Muscle layer of duodenum (tissue), 2 donors: ENCODE measurements around the gene PSMG4.

Source experiments
- H3K27ac ChIP-seq: one replicate; pipeline ENCODE4 v1.7.0; 2013; ENCODE audit warnings: mild to moderate bottlenecking, low read length
- H3K27me3 ChIP-seq: one replicate; pipeline ENCODE4 v1.7.0; 2013; ENCODE audit warnings: low read depth, mild to moderate bottlenecking, control low read depth, low read length
- H3K36me3 ChIP-seq, 2 donors: one replicate each; pipeline ENCODE4 v1.7.0; 2013; ENCODE audit warnings: low read length in 2 of 2, control low read depth in 1 of 2, mild to moderate bottlenecking in 1 of 2; ENCODE audit not compliant: insufficient read depth in 2 of 2, control insufficient read depth in 1 of 2
- H3K4me1 ChIP-seq, 2 donors: one replicate each; pipeline ENCODE4 v1.7.0; 2013; ENCODE audit warnings: low read length in 2 of 2, mild to moderate bottlenecking in 2 of 2, control low read depth in 1 of 2, moderate library complexity in 1 of 2; ENCODE audit not compliant: insufficient read depth in 2 of 2, control insufficient read depth in 1 of 2
- H3K4me3 ChIP-seq, 2 donors: one replicate each; pipeline ENCODE4 v1.7.0; 2013; ENCODE audit warnings: low read length in 2 of 2, low read depth in 1 of 2, mild to moderate bottlenecking in 1 of 2
- H3K9me3 ChIP-seq, 2 donors: one replicate each; pipeline ENCODE4 v1.7.0; 2013; ENCODE audit warnings: low read length in 2 of 2, control low read depth in 1 of 2, mild to moderate bottlenecking in 1 of 2; ENCODE audit not compliant: control insufficient read depth in 1 of 2
- donor health status: healthy.

PSMG4 gene

GRCh38 chr6:3253597-3253961 lies 5.2 kb upstream of the PSMG4 start:
- no peaks in the 10 kb centered on the region for H3K9me3 ChIP-seq
- peaks cover 0 to 9% of the 10 kb centered on the region in 2 donors for H3K4me1 ChIP-seq
- H3K27ac ChIP-seq, result no peak overlapping the region
- H3K27me3 ChIP-seq, result no peaks in the 10 kb centered on the region
- no peak overlapping the region for H3K4me3 ChIP-seq
- H3K36me3 ChIP-seq, result no peaks in the 10 kb centered on the region

DNA sequence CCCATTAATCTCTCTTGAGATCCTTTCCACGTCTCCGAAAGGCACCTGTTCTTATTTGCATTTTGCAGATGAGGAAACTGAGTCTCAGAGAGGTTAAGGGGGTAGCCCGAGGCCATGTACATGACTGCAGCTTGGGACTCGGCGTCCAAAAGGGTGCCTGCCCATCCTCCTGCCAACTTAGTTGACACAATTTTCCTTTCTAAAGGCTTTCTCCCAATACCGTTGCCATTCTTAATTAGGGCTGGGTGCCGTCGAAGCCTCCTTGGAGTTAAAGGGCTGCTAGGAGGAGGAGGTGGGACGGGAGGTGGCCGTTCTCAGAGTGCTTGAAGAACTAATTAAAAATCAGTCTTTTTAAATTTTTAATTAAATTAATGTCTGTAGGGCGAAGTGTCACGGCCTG lies 546 bp upstream of the PSMG4 start:
- Histone ChIP-seq H3K4me3 (peak overlapping the region; percentile 84 to 89), H3K27ac (no peak overlapping the region), H3K27me3 (no peaks in the 10 kb centered on the region), H3K36me3 (no peaks in the 10 kb centered on the region), H3K4me1 (peaks cover 0 to 19% of the 10 kb centered on the region in 2 donors), H3K9me3 (no peaks in the 10 kb centered on the region)

- Histone ChIP-seq H3K27me3 (no peaks in the 10 kb centered on the region), H3K4me3 (peak overlapping the region; percentile 84 to 89), H3K4me1 (peaks cover 0 to 19% of the 10 kb centered on the region in 2 donors), H3K9me3 (no peaks in the 10 kb centered on the region), H3K27ac (no peak overlapping the region), H3K36me3 (peaks cover 7 to 9% of the 10 kb centered on the region in 2 donors)
Measured at GRCh38 chr6:3259491-3259958, 778 bp downstream of the PSMG4 start.

GRCh38 chr6:3260296-3260695 lies 1.5 kb downstream of the PSMG4 start:
- no peak overlapping the region for H3K27ac ChIP-seq

GRCh38 chr6:3260772-3261517 lies 2.2 kb downstream of the PSMG4 start:
- Histone ChIP-seq H3K27me3 (no peaks in the 10 kb centered on the region), H3K36me3 (peaks cover 12 to 13% of the 10 kb centered on the region in 2 donors), H3K4me3 (no peak overlapping the region), H3K9me3 (no peaks in the 10 kb centered on the region), H3K4me1 (peaks cover 0 to 29% of the 10 kb centered on the region in 2 donors), H3K27ac (no peak overlapping the region)

More at GRCh38 chr6:3260296-3260695, 1.5 kb downstream of the PSMG4 start:
- H3K27me3 ChIP-seq, result no peaks in the 10 kb centered on the region
- H3K36me3 ChIP-seq, result peaks cover 12 to 13% of the 10 kb centered on the region in 2 donors
- peaks cover 0 to 22% of the 10 kb centered on the region in 2 donors for H3K4me1 ChIP-seq
- no peaks in the 10 kb centered on the region for H3K9me3 ChIP-seq
- H3K4me3 ChIP-seq, result no peak overlapping the region

DNA sequence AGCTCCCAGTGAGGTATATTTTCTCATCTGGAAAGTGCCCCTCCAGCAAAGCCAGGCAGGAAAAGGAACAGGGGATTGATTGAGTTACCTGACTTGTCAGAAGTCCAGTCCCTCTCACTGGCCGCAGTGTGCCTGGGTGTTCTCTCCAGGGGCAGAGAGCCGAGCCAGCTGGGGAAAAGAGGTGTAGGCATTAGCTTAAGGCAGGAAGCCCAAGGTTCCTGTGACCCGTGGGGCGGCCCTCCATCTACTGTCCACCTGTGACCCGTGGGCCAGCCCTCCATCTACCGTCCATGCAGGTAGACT lies 2.7 kb downstream of the PSMG4 start:
- Histone ChIP-seq H3K27me3 (no peaks in the 10 kb centered on the region), H3K27ac (no peak overlapping the region), H3K4me3 (no peak overlapping the region), H3K9me3 (no peaks in the 10 kb centered on the region), H3K36me3 (peaks cover 12 to 13% of the 10 kb centered on the region in 2 donors), H3K4me1 (peaks cover 0 to 32% of the 10 kb centered on the region in 2 donors)

- Histone ChIP-seq H3K4me3 (no peak overlapping the region), H3K9me3 (no peaks in the 10 kb centered on the region), H3K27ac (no peak overlapping the region), H3K36me3 (peaks cover 12 to 13% of the 10 kb centered on the region in 2 donors), H3K27me3 (no peaks in the 10 kb centered on the region), H3K4me1 (peaks cover 0 to 32% of the 10 kb centered on the region in 2 donors)
Measured at GRCh38 chr6:3261921-3262320, 3.2 kb downstream of the PSMG4 start.

DNA sequence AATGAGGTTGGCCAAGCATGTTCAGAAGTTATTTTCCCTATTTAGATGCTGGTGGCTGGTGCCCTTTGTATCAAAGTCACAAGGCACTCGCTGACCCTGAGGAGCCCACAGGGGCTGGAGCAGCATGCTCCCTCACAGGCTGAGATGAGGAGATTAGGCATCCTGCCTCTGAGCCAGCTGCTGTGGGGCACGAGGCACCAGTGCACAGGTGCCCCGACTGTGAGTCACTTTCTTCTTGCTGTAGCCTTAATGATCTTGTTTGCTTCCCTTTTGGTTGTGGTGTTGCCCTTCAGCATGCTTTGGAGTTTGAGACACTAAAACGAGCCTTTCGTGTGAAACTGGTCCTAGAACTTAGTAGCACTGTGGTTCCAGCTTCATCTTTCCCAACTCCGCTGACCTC lies 4.3 kb downstream of the PSMG4 start:
- Histone ChIP-seq H3K27ac (no peak overlapping the region), H3K4me1 (peaks cover 0 to 32% of the 10 kb centered on the region in 2 donors)

DNA sequence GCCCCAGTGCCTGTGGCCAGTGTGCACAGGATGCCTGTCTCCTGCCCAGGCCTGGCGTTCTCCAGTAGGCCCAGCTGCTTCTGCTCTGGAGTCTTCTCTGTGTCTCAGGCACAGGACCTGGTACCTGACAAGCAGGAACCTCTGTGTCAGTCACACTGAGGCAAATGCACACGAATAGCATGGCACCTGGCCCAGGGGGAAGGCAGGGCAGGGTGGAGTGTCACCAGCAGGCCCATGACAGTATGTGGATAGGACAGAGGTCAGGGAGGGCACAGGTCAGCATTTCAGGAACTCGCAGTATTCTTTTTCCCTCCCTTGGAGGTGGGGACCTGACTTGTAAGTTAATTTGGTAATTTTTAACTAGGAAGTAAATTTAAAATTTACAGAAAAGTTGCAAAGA lies 5.6 kb downstream of the PSMG4 start:
- Histone ChIP-seq H3K4me1 (peaks cover 0 to 32% of the 10 kb centered on the region in 2 donors), H3K27ac (no peak overlapping the region), H3K36me3 (peaks cover 19 to 29% of the 10 kb centered on the region in 2 donors), H3K4me3 (no peak overlapping the region), H3K9me3 (no peaks in the 10 kb centered on the region), H3K27me3 (no peaks in the 10 kb centered on the region)

More for the DNA sequence above, 4.3 kb downstream of the PSMG4 start:
- Histone ChIP-seq H3K27me3 (no peaks in the 10 kb centered on the region), H3K36me3 (peaks cover 15 to 17% of the 10 kb centered on the region in 2 donors), H3K9me3 (no peaks in the 10 kb centered on the region), H3K4me3 (no peak overlapping the region)

- Histone ChIP-seq H3K27ac (no peak overlapping the region), H3K36me3 (peaks cover 21 to 42% of the 10 kb centered on the region in 2 donors), H3K4me3 (no peak overlapping the region), H3K9me3 (no peaks in the 10 kb centered on the region), H3K27me3 (no peaks in the 10 kb centered on the region), H3K4me1 (peaks cover 0 to 27% of the 10 kb centered on the region in 2 donors)
Measured at GRCh38 chr6:3265671-3266070, 6.9 kb downstream of the PSMG4 start.

DNA sequence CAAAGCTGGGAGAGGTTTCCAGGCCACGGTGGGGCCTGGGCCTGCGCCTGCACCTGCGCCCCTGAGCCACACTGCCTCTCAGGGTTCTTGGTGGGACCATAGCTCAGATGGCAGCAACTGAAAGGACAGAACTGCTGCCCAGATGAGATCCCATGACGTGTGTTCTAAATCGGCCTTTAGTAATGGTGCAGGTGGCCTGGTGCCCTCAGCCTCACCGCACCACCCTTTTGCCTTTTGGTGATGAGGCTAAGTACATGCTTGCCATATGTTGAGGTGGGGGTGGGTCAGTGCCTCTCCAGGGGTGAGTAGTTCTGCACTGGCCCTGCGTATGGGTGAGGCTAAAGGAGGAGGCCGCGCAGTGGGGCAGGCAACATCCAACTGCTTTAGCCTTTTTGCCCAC lies 7.4 kb downstream of the PSMG4 start:
- H3K36me3 ChIP-seq, result peaks cover 26 to 46% of the 10 kb centered on the region in 2 donors
- H3K27me3 ChIP-seq, result no peaks in the 10 kb centered on the region
- H3K27ac ChIP-seq, result no peak overlapping the region
- H3K4me3 ChIP-seq, result no peak overlapping the region
- H3K4me1 ChIP-seq, result peaks cover 0 to 22% of the 10 kb centered on the region in 2 donors
- no peaks in the 10 kb centered on the region for H3K9me3 ChIP-seq

DNA sequence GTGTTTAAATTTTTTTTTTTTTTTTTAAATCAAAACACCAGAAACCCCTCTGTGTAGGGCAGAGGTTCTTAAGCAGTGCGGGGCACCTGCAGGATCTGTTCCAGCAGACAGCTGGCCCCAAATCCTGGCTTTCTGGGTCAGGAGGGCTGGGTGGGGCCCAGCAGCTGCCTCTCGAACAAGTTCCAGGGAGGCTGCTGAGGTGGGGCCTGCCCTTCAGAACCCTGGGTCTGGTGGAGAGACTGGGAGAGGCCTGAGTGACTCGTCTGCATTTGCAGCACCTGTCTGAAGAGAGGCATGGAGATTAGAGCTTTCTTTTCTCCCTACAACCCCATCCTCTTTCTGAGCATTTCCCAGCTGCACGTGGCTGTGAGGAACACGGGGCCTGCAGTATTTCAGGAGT lies 8.4 kb downstream of the PSMG4 start:
- H3K9me3 ChIP-seq, result no peaks in the 10 kb centered on the region
- H3K27me3 ChIP-seq, result no peaks in the 10 kb centered on the region
- H3K36me3 ChIP-seq, result peaks cover 36 to 55% of the 10 kb centered on the region in 2 donors
- no peak overlapping the region for H3K27ac ChIP-seq
- H3K4me1 ChIP-seq, result peaks cover 0 to 13% of the 10 kb centered on the region in 2 donors
- H3K4me3 ChIP-seq, result no peak overlapping the region
